ENCODE measurements around the gene CENPB.

CENPB gene

GRCh38 chr20:3765171-3765882, 21.2 kb downstream of the CENPB start:
- no peak for DNase-seq (ENCODE audit: low read depth in 1 of 2, low spot score in 1 of 2)
- in situ Hi-C loops (cut with HindIII; ENCODE audit: low pct_unique_long_range_greater_than_20kb, low sequenced_read_pairs): no loop called here
- TF ChIP-seq JUND (IDR thresholded peaks at IDR 0.05; ENCODE audit: low read depth): no peak

GRCh38 chr20:3764659-3765058, 21.9 kb downstream of the CENPB start:
- TF ChIP-seq JUND (IDR thresholded peaks at IDR 0.05; ENCODE audit: low read depth): no peak
- DNase-seq (ENCODE audit: low read depth in 1 of 2, low spot score in 1 of 2): no peak
- in situ Hi-C loops (cut with HindIII; ENCODE audit: low pct_unique_long_range_greater_than_20kb, low sequenced_read_pairs): no loop called here

DNA sequence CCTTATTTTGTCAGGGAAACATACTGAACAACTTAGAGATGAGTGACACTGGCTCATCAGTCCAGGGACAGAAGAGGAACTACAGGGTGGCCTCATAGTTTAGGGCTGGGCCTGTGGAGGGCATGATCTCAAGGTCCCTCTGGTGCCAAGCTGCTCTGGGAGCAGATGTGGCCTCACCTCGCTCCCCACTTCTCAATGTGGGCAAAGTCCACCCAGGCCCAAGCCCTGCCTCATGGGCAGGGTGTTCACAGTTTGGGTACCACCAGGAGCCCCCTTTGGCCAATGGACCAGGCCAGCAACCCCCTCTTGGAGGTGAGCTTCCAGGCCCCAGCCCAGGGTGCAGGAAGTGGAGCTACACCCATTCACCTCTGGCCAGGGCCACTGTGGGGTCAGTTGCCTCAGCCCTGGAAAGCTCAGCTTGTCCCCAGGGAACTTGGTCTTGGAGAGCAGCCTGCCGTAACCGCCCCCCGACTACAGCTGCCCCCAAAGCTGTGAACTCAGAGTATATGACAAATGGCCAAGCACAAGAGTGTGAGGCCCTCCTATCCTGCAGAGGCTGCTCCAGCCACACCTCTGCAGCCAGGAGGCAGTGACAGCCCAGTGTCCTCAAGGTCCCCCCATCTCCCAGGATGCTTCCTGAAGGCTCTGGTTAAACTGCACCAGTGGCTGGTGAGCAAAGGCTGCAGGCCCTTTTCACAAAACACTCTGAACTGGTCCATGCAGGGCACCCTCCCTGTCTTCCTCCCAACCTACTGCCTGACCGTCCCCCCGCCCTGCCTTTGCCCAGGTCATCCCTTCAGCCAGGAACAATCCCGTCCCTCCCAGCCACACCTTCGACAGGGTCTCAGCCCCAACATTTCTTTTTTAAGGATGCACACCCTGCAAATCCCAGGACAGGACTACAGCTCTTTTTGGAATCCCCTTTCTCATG, 22.6 kb downstream of the CENPB start:
- TF ChIP-seq JUND (IDR thresholded peaks at IDR 0.05; ENCODE audit: low read depth): no peak
- in situ Hi-C loops (cut with HindIII; ENCODE audit: low pct_unique_long_range_greater_than_20kb, low sequenced_read_pairs): no loop called here
- DNase-seq (ENCODE audit: low read depth in 1 of 2, low spot score in 1 of 2): no peak

DNA sequence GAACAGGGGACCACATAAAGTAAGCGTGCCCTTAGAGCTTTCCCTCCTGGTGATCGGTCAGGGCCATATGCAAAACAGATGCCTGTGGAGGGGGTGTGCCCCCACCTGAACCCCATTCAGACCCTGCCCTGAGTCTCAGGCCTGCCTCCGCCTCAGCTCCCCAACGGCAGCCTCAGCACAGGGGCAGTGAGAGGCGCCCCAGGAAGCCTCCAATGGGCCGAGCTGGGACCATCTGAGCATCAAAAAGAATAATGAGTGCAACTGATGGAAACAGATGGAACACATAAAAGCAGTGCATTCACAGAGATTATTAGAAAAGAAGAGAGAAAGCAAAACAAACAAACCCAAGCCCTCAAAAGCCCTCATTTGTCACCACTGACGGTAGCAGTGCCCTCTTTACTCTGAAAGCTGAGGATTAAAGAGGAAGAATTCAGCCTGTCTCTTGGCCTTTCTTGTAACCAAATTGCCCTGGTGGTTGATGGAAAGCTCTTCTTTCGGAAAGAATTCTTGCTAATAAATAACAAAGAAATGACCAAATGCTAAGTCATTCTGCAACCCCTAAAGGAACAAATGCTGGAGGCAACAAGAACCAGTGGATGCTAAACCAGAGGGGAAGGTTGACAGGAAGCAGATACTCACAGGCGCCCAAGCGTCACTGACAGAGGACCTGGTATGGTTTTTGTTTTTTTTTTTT, 25.7 kb downstream of the CENPB start:
- no peak for DNase-seq (ENCODE audit: low read depth in 1 of 2, low spot score in 1 of 2)
- TF ChIP-seq JUND (IDR thresholded peaks at IDR 0.05; ENCODE audit: low read depth): no peak
- in situ Hi-C loops (cut with HindIII; ENCODE audit: low pct_unique_long_range_greater_than_20kb, low sequenced_read_pairs): no loop called here

DNA sequence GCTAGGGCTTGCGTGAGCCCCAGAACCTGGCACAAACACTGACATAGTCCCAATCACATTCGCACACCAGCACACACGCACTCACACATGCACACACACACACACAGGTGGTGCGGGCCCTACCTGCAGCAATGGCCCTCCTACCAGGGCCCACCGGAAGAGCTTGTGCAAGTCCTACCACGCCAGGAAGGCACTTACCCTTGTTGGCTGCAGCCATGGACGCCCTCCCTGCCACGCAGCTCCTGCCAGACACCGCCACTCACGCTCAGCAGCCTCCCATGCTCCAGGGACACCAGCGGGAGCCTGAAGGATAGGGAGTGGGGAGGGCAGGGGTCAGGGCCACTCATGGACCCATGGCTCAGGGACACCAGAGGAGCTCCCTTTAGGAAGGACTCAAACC, 26.7 kb downstream of the CENPB start:
- no peak for DNase-seq (ENCODE audit: low read depth in 1 of 2, low spot score in 1 of 2)
- in situ Hi-C loops (cut with HindIII; ENCODE audit: low pct_unique_long_range_greater_than_20kb, low sequenced_read_pairs): no loop called here
- TF ChIP-seq JUND (IDR thresholded peaks at IDR 0.05; ENCODE audit: low read depth): no peak

DNA sequence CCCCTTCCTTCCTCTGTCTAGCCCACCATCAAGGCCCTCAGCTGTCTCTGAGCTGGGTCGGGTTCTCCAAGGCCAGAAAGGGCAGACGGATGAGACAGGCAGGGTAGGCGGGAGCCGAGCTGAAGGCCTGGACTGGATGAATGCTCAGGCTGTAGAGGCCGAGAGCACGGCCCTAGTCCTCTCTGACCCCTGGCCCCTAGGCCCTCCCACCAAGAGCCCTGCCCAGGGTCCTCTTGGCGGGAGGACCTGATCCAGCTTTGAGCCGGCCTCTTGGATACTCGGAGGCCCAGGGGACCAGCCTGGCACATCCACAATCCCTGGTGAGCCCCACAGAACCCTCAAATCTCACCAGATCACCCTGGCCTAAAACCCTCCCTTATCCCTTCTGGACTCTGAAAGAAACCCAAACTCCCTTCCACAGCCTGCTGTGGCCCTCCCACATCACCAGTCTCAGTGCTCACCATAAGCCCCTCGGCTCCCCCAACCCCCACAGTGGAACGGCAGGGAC, 27.2 kb downstream of the CENPB start:
- DNase-seq (ENCODE audit: low read depth in 1 of 2, low spot score in 1 of 2): no peak
- no peak for TF ChIP-seq JUND (IDR thresholded peaks at IDR 0.05; ENCODE audit: low read depth)
- in situ Hi-C loops (cut with HindIII; ENCODE audit: low pct_unique_long_range_greater_than_20kb, low sequenced_read_pairs): no loop called here

- in situ Hi-C loops (cut with HindIII; ENCODE audit: low pct_unique_long_range_greater_than_20kb, low sequenced_read_pairs): no loop called here
- TF ChIP-seq JUND (IDR thresholded peaks at IDR 0.05; ENCODE audit: low read depth): no peak
These were observed 28.0 kb downstream of the CENPB start for GRCh38 chr20:3758566-3758965.

GRCh38 chr20:3757268-3757667, 29.3 kb downstream of the CENPB start:
- no peak for TF ChIP-seq JUND (IDR thresholded peaks at IDR 0.05; ENCODE audit: low read depth)
- no peak for DNase-seq (ENCODE audit: low read depth in 1 of 2, low spot score in 1 of 2)
- in situ Hi-C loops (cut with HindIII; ENCODE audit: low pct_unique_long_range_greater_than_20kb, low sequenced_read_pairs): no loop called here

More at GRCh38 chr20:3758566-3758965, 28.0 kb downstream of the CENPB start:
- no peak for DNase-seq (ENCODE audit: low read depth in 1 of 2, low spot score in 1 of 2)

DNA sequence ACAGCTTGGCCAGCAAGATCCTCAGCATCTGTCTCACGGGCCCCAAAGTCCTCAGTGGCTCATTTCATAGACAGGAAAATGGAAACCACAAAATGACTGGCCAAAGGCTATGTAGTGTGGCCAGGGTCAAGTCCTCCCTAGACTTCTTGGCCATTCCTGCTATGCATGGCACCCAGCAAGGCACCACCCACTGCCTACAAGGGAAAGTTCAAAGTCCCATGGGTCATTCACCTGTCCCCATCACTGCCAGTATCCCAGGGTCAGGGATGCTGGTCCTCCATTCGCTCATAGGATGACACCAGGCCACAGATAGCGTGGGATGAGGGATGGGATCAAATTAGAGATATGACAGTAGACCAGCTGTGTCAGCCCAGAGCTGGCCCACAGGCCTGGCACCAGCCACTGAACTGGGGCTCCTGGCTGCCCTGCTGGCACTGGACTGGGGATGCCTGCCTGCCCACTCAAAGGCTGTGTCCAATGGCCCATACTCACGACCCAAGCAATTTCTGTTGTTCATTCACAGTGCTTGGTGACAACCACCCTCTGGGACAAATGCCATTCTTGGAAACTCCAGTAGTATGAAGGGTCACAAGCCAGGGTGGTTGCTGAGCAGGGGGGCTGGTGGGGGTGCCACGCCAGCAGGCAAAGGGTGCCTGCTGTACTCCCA, 30.6 kb downstream of the CENPB start:
- in situ Hi-C loops (cut with HindIII; ENCODE audit: low pct_unique_long_range_greater_than_20kb, low sequenced_read_pairs): no loop called here
- TF ChIP-seq JUND (IDR thresholded peaks at IDR 0.05; ENCODE audit: low read depth): no peak
- DNase-seq (ENCODE audit: low read depth in 1 of 2, low spot score in 1 of 2): no peak

GRCh38 chr20:3755269-3755668, 31.3 kb downstream of the CENPB start:
- in situ Hi-C loops (cut with HindIII; ENCODE audit: low pct_unique_long_range_greater_than_20kb, low sequenced_read_pairs): no loop called here
- no peak for DNase-seq (ENCODE audit: low read depth in 1 of 2, low spot score in 1 of 2)
- no peak for TF ChIP-seq JUND (IDR thresholded peaks at IDR 0.05; ENCODE audit: low read depth)

DNA sequence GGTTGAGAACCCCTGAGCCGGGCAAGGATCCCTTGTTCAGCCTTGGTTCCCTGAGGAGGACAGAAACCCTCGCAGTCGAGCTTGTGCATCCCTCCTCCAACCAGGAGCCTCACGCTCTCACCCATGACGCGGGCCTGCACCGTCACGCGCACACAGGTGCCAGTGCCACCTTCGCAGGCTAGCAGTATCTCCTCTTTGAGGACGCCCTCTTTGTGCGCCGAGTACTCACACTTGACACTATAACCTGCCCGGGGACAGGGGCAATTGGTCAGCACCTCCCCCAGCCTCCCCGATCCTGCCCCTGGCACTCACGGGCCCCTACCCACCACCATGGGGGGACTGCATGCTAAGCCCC, 32.3 kb downstream of the CENPB start:
- in situ Hi-C loops (cut with HindIII; ENCODE audit: low pct_unique_long_range_greater_than_20kb, low sequenced_read_pairs): no loop called here
- no peak for DNase-seq (ENCODE audit: low read depth in 1 of 2, low spot score in 1 of 2)
- no peak for TF ChIP-seq JUND (IDR thresholded peaks at IDR 0.05; ENCODE audit: low read depth)
